HepG2 (cell line): Measurements from ENCODE around the gene B4GALT1. TPM values are rescaled to one million over a fixed set of nuclear protein-coding genes. Genes with fewer than 3 reads are reported as not detected.
A peak's percentile ranks its signal among the peaks of the same experiment; 100 is the strongest.

ENCODE experiments used
- ATAC-seq: fragments of 200-7000 bp; cut with Tn5 transposase; 3 replicates; pipeline ENCODE4 v1.9.1; 2020; ENCODE audit warnings: mild to moderate bottlenecking, moderate library complexity
- BruUV-seq: library from RNA; stranded (reverse); fragments of 400-500 nt; replicated peaks from 2 replicates; lab custom pipeline; 2021; lab: Mats Ljungman, UMichigan
- CTCF ChIA-PET: fragments of 300-600 bp; formaldehyde crosslinking; extraction: SDS; loops from one replicate; lab custom pipeline; 2021; ENCODE audit warnings: low total read pairs, inconsistent platforms, low intra/inter-chr PET ratio; lab: Yijun Ruan, JAX
- POLR2A ChIA-PET: fragments of 350-600 bp; sonication (Branson Sonifier 250); formaldehyde crosslinking; loops from one replicate; lab custom pipeline; 2020; ENCODE audit warnings: antibody characterized with exemption, inconsistent platforms; lab: Yijun Ruan, JAX
- DNase-seq: peaks from one replicate; pipeline ENCODE4 v3.0.0-alpha.2; 2015; ENCODE audit warnings: low spot score
- FAIRE-seq: peaks from 3 replicates; lab custom pipeline; 2011; peaks lifted over from hg19 to GRCh38; lab: Jason Lieb, UNC
- H2AFZ ChIP-seq: one replicate; pipeline ENCODE4 v1.6.1; 2011; ENCODE audit warnings: low read length, inconsistent platforms
- H3K27ac ChIP-seq: fragments of 300-600 bp; 3 replicates; pipeline ENCODE4 v1.8.0; 2011; ENCODE audit warnings: mixed run types, mild to moderate bottlenecking, mixed read lengths, low read length, inconsistent platforms; ENCODE audit not compliant: insufficient read depth; ENCODE audit errors: extremely low read length
- H3K27me3 ChIP-seq, 2 experiments: fragments of 200-600 bp in 1 of 2; 2 replicates in 1 of 2; 3 replicates in 1 of 2; pipeline versions ENCODE4 v1.6.0 to v1.8.0; 2011; ENCODE audit warnings: low read length in 2 of 2, mild to moderate bottlenecking in 2 of 2, moderate library complexity in 2 of 2, inconsistent platforms in 1 of 2; ENCODE audit not compliant: insufficient read depth in 2 of 2, control insufficient read depth in 1 of 2
- H3K36me3 ChIP-seq, 2 experiments: fragments of 200-600 bp in 1 of 2; replicated peaks in 1 of 2; 2 replicates in 1 of 2; 3 replicates in 1 of 2; pipeline versions ENCODE4 v1.5.1 to v1.8.0; 2011; ENCODE audit warnings: low read length in 2 of 2, inconsistent platforms in 1 of 2; ENCODE audit not compliant: insufficient read depth in 2 of 2, control insufficient read depth in 1 of 2
- H3K4me1 ChIP-seq: 2 replicates; pipeline ENCODE4 v1.5.1; 2012; ENCODE audit warnings: low read length, inconsistent platforms; ENCODE audit not compliant: insufficient read depth
- H3K4me2 ChIP-seq: 2 replicates; pipeline ENCODE4 v1.6.0; 2011; ENCODE audit warnings: low read depth, low read length, inconsistent platforms
- H3K4me3 ChIP-seq, 3 experiments: fragments of 200-600 bp in 1 of 3; sonication (generic), shearing (Covaris generic) in 1 of 3; replicated peaks in 1 of 3; 2 replicates each; pipeline ENCODE4 v1.5.1; 2011 to 2016; ENCODE audit warnings: low read length in 3 of 3, inconsistent platforms in 2 of 3, low read depth in 2 of 3, mild to moderate bottlenecking in 2 of 3, control low read depth in 1 of 3, mixed read lengths in 1 of 3; ENCODE audit not compliant: insufficient read depth in 1 of 3
- H3K79me2 ChIP-seq: one replicate; pipeline ENCODE4 v1.6.1; 2011; ENCODE audit warnings: low read length, inconsistent platforms; ENCODE audit not compliant: insufficient read depth
- H3K9ac ChIP-seq: 2 replicates; pipeline ENCODE4 v1.6.0; 2011; ENCODE audit warnings: mild to moderate bottlenecking, low read depth, low read length, inconsistent platforms; ENCODE audit not compliant: insufficient read depth
- H3K9me3 ChIP-seq: 2 replicates; pipeline ENCODE4 v1.5.1; 2012; ENCODE audit warnings: mild to moderate bottlenecking, low read length
- H4K20me1 ChIP-seq: 2 replicates; pipeline ENCODE4 v1.6.0; 2011; ENCODE audit warnings: inconsistent platforms, mild to moderate bottlenecking, low read length, moderate library complexity; ENCODE audit not compliant: insufficient read depth
- CEBPB ChIP-seq: IDR thresholded peaks from 2 replicates; pipeline ENCODE4 v1.6.1; 2011; ENCODE audit warnings: low read depth, low read length, improper control_type of control experiment, borderline replicate concordance
- MEIS2 ChIP-seq: sonication (generic); formaldehyde crosslinking; IDR thresholded peaks from 2 replicates; pipeline ENCODE4 v1.9.0; 2021; ENCODE audit warnings: mild to moderate bottlenecking, missing genetic modification reagents
- ZNF350 ChIP-seq: sonication (generic); formaldehyde crosslinking; IDR thresholded peaks from 2 replicates; pipeline ENCODE4 v1.4.0; 2020; ENCODE audit warnings: mild to moderate bottlenecking, low read depth, missing genetic modification reagents, borderline replicate concordance
- ZNF510 ChIP-seq: sonication (generic); formaldehyde crosslinking; IDR thresholded peaks from 2 replicates; pipeline ENCODE4 v1.4.0; 2020; ENCODE audit warnings: low read depth, mild to moderate bottlenecking, missing genetic modification reagents
- WGBS: methylation state at CpG from one replicate; pipeline ENCODE4 v1.1.6; 2017; ENCODE audit warnings: low lambda C conversion rate; 5-methylcytosine and 5-hydroxymethylcytosine counted together
- in situ Hi-C: cut with HindIII; loops from 2 replicates; pipeline ENCODE4 v1.10.0; 2017; ENCODE audit warnings: low pct_unique_long_range_greater_than_20kb; ENCODE audit not compliant: extremely low pct_ligation_motif_present
- intact Hi-C: fragments of 100-400 bp; cut with micrococcal nuclease; formaldehyde crosslinking; loops from one replicate; pipeline ENCODE4 v1.10.0; 2022; ENCODE audit not compliant: unreplicated experiment
- polyA plus RNA-seq, 8 experiments: library from polyadenylated mRNA; depleted of rRNA in 3 of 8; stranded (reverse) in 7 of 8; unstranded in 1 of 8; fragments of >200 nt; fragmentation: Illumina TruSeq in 4 of 8; extraction: Trizol in 4 of 8; gene quantifications; 2 replicates each; pipeline versions ENCODE4 v1.2.1 to v1.2.3, GENCODE V29; 2011 to 2016; ENCODE audit warnings: low read depth in 4 of 8, missing spikeins in 1 of 8, mixed read lengths in 1 of 8; ENCODE audit not compliant: insufficient read depth in 1 of 8
- total RNA-seq, 5 experiments: library from RNA; depleted of rRNA; stranded (reverse); fragments of >200 nt; fragmentation: Illumina TruSeq; extraction: Trizol; gene quantifications; 2 replicates each; pipeline ENCODE4 v1.2.3, GENCODE V29; 2016; ENCODE audit warnings: low read depth in 1 of 5
- TF ChIP-seq, protein P1 (sequence below): sonication (generic); formaldehyde crosslinking; IDR thresholded peaks from 2 replicates; pipeline ENCODE4 v1.8.1; 2023; ENCODE audit warnings: missing genetic modification reagents, inconsistent platforms, borderline replicate concordance

Gene B4GALT1
- total and polyA plus RNA-seq, 2 of the 13 experiments (the other 11 are each of a cell fraction or from before 2014, with no cell fraction given): 15.7 to 33.5 TPM

GRCh38 chr9:33175649-33176325 is 8.7 kb upstream of the B4GALT1 start:
- in situ Hi-C loops: no loop called here

More at GRCh38 chr9:33175649-33176325, 8.7 kb upstream of the B4GALT1 start:
- POLR2A ChIA-PET: no interaction called here
- FAIRE-seq (no peak), DNase-seq (no peak)
- CTCF ChIA-PET: no interaction called here
- H3K4me3 ChIP-seq: no peak overlapping the region
- BruUV-seq: no TSS peak
- no peaks in the 10 kb centered on the region for H3K27me3 ChIP-seq
- no peak overlapping the region for H2AFZ ChIP-seq
- H3K9me3 ChIP-seq: no peaks in the 10 kb centered on the region
- intact Hi-C loops: loop anchor here (5.0 kb wide), 1 partner anchor 73 kb away; no protein-coding TSS in a partner anchor
- no peaks in the 10 kb centered on the region for H3K79me2 ChIP-seq
- peaks cover 35% of the 10 kb centered on the region for H3K4me1 ChIP-seq
- no peaks in the 10 kb centered on the region for H4K20me1 ChIP-seq
- no peak overlapping the region for H3K27ac ChIP-seq
- no peaks in the 10 kb centered on the region for H3K36me3 ChIP-seq
- 47% methylated on average over 6 of the region's 6 CpGs for WGBS
- no peak overlapping the region for H3K4me2 ChIP-seq
- no peak overlapping the region for H3K9ac ChIP-seq
- TF ChIP-seq MEIS2 (no peak), ZNF350 (CRISPR knock-in tag) (no peak), ZNF510 (CRISPR knock-in tag) (no peak), CEBPB (peak; percentile 34; the same call in 1 of the 2 replicates)
- TF ChIP-seq, protein P1, sequence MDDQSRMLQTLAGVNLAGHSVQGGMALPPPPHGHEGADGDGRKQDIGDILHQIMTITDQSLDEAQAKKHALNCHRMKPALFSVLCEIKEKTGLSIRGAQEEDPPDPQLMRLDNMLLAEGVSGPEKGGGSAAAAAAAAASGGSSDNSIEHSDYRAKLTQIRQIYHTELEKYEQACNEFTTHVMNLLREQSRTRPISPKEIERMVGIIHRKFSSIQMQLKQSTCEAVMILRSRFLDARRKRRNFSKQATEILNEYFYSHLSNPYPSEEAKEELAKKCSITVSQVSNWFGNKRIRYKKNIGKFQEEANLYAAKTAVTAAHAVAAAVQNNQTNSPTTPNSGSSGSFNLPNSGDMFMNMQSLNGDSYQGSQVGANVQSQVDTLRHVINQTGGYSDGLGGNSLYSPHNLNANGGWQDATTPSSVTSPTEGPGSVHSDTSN (CRISPR knock-in tag): no peak
- TF ChIP-seq, all 625 proteins: peak for 1
- ATAC-seq: no peak
